ENCODE measurements around the gene PRRG3. TPM values are rescaled to one million over a fixed set of nuclear protein-coding genes. Genes with fewer than 3 reads are reported as not detected.

Gene PRRG3
- total RNA-seq, 1 donor from 2014 or later: 2.0 TPM

DNA sequence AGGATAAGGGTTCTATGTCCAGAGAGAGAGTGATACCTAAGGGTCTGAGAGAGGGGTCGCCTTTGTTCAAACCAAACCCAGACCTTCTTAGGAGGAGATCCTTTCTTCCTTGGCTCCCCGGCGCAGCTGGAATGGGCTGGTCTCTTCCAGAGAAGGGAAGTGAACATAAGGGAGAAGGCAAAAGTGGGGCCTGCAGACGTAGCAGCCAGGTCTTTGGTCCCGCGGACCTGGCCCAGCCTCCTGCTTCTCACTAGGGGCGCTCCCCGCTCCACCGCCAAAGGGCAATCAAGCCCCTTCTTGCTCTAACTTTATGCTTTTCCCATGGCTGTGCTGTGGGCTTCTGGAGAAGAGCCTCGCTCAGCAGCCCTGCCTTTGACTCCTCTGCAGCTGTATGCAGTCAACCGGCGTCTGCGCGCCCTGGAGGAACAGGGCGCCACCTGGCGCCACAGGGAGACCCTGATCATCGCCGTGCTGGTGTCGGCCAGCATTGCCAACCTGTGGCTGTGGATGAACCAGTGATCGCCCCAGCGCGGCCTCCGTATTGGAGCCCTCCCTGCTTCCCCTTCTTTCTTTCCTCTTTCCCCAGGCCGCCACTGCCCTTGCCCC lies 27.1 kb downstream of the PRRG3 start:
- no peak overlapping the region for H3K4me3 Mint-ChIP-seq (ENCODE audit: unreplicated experiment)
- H3K27ac Mint-ChIP-seq (ENCODE audit: unreplicated experiment): no peak overlapping the region
- no peaks in the 10 kb centered on the region for H3K27me3 Mint-ChIP-seq (ENCODE audit: unreplicated experiment)
- peaks cover 1% of the 10 kb centered on the region for H3K9me3 Mint-ChIP-seq (ENCODE audit: unreplicated experiment)
- H3K4me1 Mint-ChIP-seq (ENCODE audit: low read depth, unreplicated experiment): no peaks in the 10 kb centered on the region
- peak; percentile 70 for DNase-seq
- TF ChIP-seq, protein P1, sequence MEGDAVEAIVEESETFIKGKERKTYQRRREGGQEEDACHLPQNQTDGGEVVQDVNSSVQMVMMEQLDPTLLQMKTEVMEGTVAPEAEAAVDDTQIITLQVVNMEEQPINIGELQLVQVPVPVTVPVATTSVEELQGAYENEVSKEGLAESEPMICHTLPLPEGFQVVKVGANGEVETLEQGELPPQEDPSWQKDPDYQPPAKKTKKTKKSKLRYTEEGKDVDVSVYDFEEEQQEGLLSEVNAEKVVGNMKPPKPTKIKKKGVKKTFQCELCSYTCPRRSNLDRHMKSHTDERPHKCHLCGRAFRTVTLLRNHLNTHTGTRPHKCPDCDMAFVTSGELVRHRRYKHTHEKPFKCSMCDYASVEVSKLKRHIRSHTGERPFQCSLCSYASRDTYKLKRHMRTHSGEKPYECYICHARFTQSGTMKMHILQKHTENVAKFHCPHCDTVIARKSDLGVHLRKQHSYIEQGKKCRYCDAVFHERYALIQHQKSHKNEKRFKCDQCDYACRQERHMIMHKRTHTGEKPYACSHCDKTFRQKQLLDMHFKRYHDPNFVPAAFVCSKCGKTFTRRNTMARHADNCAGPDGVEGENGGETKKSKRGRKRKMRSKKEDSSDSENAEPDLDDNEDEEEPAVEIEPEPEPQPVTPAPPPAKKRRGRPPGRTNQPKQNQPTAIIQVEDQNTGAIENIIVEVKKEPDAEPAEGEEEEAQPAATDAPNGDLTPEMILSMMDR (IDR thresholded peaks at IDR 0.05; ENCODE audit: partially characterized antibody, unreplicated experiment): peak; percentile 25
- H3K36me3 Mint-ChIP-seq (ENCODE audit: unreplicated experiment): no peaks in the 10 kb centered on the region

DNA sequence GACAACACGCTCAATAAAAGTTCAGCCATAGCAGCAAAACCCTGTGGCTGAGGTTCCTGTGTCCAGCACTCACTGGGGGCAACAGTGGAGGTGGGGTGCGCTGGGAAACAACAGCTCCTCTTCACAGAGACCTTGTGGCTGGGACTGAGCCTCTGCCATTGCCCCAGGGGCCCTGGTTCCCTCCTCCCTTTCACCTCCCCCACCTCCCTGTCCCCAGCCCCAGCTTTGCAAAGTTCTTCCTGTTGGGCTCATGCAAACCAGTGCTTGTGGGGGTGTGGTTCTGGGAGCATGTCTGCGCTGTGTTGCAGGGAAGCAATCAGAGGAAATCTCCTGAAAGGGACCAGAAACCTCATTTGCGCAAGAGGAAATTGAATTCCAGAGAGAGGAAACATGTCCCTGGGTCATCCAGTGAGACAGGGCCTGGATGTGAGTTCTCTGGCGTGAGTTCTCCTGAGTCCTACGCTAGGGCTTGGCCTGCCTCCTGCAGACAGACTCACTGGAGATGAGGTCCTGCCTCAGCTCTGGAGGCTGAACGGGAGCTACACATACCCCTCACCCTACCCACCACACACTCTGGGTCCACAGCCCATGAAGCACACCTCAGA lies 28.0 kb downstream of the PRRG3 start:
- no peaks in the 10 kb centered on the region for H3K27me3 Mint-ChIP-seq (ENCODE audit: unreplicated experiment)
- peaks cover 1% of the 10 kb centered on the region for H3K9me3 Mint-ChIP-seq (ENCODE audit: unreplicated experiment)
- H3K36me3 Mint-ChIP-seq (ENCODE audit: unreplicated experiment): no peaks in the 10 kb centered on the region
- H3K27ac Mint-ChIP-seq (ENCODE audit: unreplicated experiment): no peak overlapping the region
- H3K4me1 Mint-ChIP-seq (ENCODE audit: low read depth, unreplicated experiment): no peaks in the 10 kb centered on the region
- H3K4me3 Mint-ChIP-seq (ENCODE audit: unreplicated experiment): no peak overlapping the region
- DNase-seq: no peak
- TF ChIP-seq, protein P1 (IDR thresholded peaks at IDR 0.05; ENCODE audit: partially characterized antibody, unreplicated experiment): no peak

DNA sequence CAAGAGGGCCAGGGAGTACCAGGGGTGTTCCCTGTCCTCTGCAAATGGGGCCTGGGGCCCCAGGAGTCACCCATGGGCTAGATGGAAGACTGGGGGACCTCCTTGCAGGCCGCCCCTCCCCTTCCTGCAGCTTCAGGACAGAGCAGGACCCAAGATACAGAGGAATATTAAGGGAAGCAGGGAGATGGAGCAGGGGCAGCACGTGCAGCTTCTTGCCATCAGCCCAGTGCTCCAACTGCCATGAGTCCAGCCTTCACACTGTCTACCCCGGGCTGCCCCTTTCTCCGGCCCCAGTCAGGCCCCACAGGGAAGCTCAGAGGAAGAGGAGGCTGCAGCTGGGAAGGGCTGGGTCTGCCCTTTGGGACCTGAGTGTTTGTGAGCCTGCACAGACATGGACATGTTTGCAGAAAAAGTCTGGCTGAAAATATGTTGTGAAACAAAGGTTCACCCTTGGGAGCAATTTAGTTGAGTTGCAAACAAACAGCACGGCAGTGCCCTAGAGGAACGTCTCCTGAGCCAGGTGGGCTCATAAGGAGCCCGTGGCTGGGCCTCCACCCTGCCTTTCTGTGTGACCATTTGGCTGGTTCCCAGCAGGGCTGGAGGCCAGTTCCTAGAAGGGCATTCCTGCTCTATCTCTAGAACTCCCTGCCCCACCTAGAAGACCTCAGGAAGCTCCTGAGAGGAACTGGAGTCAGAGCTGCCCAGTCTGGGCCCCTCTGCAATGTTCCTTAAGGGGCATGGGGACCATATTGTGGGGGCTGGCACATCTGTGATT lies 29.5 kb downstream of the PRRG3 start:
- H3K36me3 Mint-ChIP-seq (ENCODE audit: unreplicated experiment): no peaks in the 10 kb centered on the region
- H3K27ac Mint-ChIP-seq (ENCODE audit: unreplicated experiment): no peak overlapping the region
- H3K4me1 Mint-ChIP-seq (ENCODE audit: low read depth, unreplicated experiment): no peaks in the 10 kb centered on the region
- peaks cover 1% of the 10 kb centered on the region for H3K9me3 Mint-ChIP-seq (ENCODE audit: unreplicated experiment)
- H3K27me3 Mint-ChIP-seq (ENCODE audit: unreplicated experiment): peaks cover 2% of the 10 kb centered on the region
- no peak overlapping the region for H3K4me3 Mint-ChIP-seq (ENCODE audit: unreplicated experiment)
- TF ChIP-seq, protein P1 (IDR thresholded peaks at IDR 0.05; ENCODE audit: partially characterized antibody, unreplicated experiment): no peak
- DNase-seq: no peak

DNA sequence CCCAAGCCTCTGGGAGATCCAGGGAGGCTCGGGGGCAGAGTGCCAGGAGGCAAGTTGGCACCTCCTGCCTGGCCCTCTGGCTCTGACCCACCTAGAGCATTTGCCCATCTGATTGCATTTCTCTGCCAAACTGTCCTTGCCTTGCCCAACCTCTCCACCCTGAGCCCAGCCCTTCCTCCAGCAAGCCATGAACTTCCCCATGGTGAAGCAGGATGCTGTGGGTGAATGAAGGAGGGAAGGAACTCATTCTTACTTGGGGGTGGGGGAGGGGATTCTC lies 30.0 kb downstream of the PRRG3 start:
- H3K27ac Mint-ChIP-seq (ENCODE audit: unreplicated experiment): no peak overlapping the region

More for the DNA sequence above, 30.0 kb downstream of the PRRG3 start:
- H3K36me3 Mint-ChIP-seq (ENCODE audit: unreplicated experiment): no peaks in the 10 kb centered on the region
- no peak overlapping the region for H3K4me3 Mint-ChIP-seq (ENCODE audit: unreplicated experiment)
- TF ChIP-seq, protein P1 (IDR thresholded peaks at IDR 0.05; ENCODE audit: partially characterized antibody, unreplicated experiment): no peak
- peaks cover 2% of the 10 kb centered on the region for H3K27me3 Mint-ChIP-seq (ENCODE audit: unreplicated experiment)
- no peaks in the 10 kb centered on the region for H3K4me1 Mint-ChIP-seq (ENCODE audit: low read depth, unreplicated experiment)
- H3K9me3 Mint-ChIP-seq (ENCODE audit: unreplicated experiment): peaks cover 1% of the 10 kb centered on the region
- DNase-seq: no peak
